GM21528 (cell line): ENCODE measurements around the gene LRG1.
"Not testable (repeated sequence)": the region's sequence is repeated elsewhere in the genome, so short reads cannot be mapped to it uniquely, and the experiment has no call there.

Experiments
- ATAC-seq: cut with Tn5 transposase; IDR thresholded peaks from one replicate; pipeline ENCODE4 v1.9.1; 2021; ENCODE audit warnings: mild to moderate bottlenecking, moderate library complexity; ENCODE audit not compliant: unreplicated experiment, low FRiP score

Gene LRG1

GRCh38 chr19:4576016-4576933, 36.4 kb upstream of the LRG1 start:
- ATAC-seq: no peak

GRCh38 chr19:4575267-4576015, 35.6 kb upstream of the LRG1 start:
- no peak for ATAC-seq

- ATAC-seq: no peak
Measured at GRCh38 chr19:4573682-4574081, 33.8 kb upstream of the LRG1 start.

GRCh38 chr19:4571305-4571917, 31.6 kb upstream of the LRG1 start:
- ATAC-seq: no peak

- ATAC-seq: no peak
Measured at GRCh38 chr19:4570916-4571304, 31.1 kb upstream of the LRG1 start.

DNA sequence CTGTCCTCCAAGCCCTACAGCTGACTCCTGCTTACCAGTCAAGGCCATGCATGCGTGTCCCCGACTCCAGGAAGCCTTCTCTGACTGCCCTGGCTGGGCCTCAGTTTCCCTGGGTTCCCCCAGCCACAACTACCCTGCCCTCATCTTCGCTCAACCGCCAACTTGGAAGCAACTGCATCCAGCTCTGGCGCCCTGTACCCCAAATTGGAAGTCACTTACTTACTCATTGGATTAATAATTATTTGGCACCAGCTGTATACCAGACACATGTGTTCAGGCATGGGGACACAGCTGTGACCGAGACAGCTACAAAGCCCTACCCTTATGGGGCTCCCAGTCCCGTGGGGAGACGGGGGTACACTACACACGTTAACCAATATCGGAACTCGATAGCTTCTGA, 30.6 kb upstream of the LRG1 start:
- ATAC-seq: no peak

DNA sequence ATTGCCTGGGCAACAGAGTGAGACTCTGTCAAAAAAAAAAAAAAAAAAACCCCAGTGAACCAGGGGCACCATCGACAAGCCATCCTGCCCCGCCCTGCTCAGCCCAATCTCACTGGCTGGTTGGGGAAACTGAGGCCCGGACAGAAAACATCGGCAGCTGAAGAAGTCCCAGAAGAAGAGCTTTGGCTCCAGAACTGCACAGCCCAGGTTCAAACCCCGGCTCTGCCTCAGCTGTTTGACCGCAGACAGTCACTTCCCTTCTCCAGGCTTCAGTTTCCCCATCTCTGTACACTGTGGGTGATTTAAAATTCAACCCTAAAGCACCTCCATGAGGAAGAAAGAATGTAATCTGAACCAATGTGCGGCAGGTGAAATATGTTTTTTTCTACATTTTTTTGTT, 29.1 kb upstream of the LRG1 start:
- ATAC-seq: no peak

DNA sequence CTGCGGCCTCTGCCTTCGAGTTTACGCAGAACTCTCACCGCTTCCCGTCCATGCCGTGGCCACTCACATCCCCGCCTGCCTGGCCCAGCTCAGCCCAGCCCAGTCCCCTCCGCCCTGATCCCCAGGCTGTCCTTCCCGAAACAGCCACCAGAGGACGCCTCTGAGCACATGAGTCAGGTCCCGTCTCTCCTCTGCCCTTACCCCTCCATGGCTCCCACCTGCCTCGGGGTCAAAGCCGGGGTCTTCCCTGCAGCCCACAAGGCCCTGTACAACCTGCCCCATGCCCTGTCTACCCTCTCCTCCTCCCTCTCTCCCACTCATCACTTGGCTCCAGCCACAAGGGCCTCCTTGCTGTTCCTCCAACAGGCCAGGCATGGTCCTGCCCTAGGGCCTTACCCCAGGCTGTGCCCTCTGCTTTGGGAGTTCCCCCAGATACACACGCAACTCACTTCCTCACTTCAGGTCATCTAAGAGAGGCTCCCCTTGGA, 27.8 kb upstream of the LRG1 start:
- ATAC-seq: no peak

GRCh38 chr19:4566402-4567051, 26.7 kb upstream of the LRG1 start:
- ATAC-seq: no peak

GRCh38 chr19:4563562-4563961, 23.7 kb upstream of the LRG1 start:
- ATAC-seq: not testable (repeated sequence)

DNA sequence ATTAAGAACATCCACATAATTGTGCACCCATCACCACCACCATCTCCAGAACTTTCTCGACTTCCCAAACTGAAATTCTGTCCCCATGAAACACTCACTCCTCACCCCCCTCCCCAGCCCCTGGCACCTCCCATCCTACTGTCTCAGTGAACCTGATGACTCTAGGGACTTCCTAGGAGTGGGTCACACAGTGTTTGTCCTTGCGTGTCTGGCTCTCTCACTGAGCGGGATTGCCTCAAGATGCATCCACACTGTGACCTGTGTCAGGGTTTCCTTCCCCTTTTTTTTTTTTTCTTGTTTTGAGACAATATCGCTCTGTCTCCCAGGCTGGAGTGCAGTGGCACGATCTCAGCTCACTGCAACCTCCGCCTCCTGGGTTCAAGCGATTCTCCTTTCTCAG, 22.2 kb upstream of the LRG1 start:
- ATAC-seq: not testable (repeated sequence)

DNA sequence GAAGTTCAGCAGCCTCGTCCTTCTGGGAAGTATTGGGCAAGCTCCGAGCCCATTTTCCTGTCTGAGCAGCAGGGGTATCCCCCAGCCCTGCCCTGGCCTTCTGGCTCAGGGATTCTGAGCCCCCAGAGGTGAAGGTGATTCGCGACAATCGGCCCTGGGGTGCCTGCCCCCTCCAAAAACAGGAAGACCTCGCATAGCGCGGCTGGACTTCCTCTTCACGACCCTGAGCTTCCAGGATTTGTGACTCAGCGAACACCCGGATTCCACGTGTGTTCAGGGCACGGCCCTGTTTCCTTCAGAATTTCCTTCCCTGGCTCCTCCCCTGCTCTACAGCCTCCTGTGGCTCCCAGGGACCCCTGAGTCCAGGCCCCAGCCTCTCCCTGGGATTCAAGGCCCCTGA, 19.7 kb upstream of the LRG1 start, which contains the start of gene SEMA6B:
TSS of gene SEMA6B (minus strand) at position 116 of the 400 bp plus-strand sequence. CDS start 1,227 bp downstream, outside the sequence.
- ATAC-seq: no peak

GRCh38 chr19:4557971-4558941, 18.4 kb upstream of the LRG1 start:
- no peak for ATAC-seq

GRCh38 chr19:4557144-4557970, 17.5 kb upstream of the LRG1 start:
- no peak for ATAC-seq

GRCh38 chr19:4556597-4557127, 16.8 kb upstream of the LRG1 start:
- ATAC-seq: no peak

DNA sequence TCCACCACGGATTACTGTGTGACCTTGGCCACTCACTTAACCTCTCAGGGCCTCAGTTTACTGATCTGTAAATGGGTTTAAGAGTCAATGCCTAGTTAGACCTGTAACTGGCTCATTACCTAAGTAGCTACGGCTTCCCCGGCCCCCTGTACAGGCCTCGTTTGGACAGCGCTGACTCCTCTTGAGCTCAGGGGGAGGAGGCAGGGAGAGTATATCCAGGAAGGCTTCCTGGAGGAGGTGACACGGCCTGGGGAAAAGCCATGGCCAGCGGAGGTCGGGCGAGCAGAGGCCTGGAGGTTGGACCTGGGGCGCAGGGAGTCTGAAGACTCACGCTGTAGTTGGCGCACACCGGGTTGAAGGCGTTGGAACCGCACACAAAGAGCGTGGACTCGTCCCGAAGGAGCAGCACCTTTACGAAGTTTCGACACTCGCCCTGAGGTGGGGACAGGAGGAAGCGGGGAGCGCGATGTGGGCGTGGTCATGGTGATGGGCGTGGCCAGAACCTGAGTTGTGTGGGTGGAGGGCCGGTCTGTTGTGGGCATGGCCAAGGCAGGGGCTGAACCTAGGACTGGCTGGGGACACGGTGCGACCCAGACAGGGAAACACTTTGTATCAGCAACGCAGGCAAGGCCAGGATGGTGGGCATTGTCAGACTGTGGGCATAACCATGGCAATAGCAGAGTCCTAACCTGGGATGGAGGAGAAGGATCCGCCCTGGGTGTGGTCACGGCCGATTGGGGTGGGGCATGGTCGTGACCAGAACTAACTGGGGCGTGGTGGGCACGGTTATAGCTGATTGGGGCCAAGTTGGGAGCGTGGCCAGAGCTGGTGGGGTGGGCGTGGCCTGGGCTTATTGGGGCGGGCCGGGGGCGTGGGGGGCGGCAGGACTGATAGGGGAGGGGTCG, 16.1 kb upstream of the LRG1 start:
- ATAC-seq: no peak

GRCh38 chr19:4554717-4555116, 14.9 kb upstream of the LRG1 start:
- ATAC-seq: no peak
